ENCODE results near the gene ZCCHC7. TPM values are rescaled to one million over a fixed set of nuclear protein-coding genes. Genes with fewer than 3 reads are reported as not detected.

ZCCHC7 gene
- total RNA-seq, 1 donor from 2014 or later = 21.7 TPM

DNA sequence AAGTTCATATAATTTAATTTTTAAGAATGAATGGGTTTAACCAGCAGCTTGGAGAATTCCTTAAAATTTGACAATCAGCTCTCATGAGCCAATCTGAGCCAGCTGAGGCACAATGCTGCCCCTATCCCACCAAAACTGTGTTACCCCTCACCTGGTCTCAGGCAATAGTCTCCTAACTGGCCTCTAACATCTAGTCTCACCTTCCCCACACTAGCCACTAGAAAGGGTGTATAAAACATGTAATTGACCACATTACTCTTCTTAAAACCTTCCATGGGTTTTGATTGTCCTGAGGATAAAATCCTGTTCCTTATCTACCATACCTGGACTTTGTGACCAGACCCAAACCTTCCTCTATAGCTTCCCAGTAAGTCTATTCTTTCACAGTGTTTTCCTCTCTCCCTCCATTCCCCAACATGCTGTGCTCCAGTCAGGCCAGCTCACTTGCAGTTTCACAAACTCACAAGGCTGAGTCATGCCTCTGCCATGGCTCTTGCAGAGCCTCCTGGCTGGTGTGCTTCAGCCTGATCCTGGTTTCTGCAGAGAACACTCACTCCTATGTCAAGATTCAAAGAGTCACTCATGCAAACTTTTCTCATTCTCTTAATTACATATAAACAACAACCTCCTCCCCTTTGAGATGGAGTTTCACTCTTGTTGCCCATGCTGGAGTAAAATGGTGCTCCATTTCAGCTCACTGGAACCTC lies 16.0 kb upstream of the ZCCHC7 start:
- no peak overlapping the region for H3K4me3 Mint-ChIP-seq (ENCODE audit: unreplicated experiment)
- H3K4me2 ChIP-seq (ENCODE audit: low read length) = no peak overlapping the region
- peaks cover 9% of the 10 kb centered on the region for H3K4me1 Mint-ChIP-seq (ENCODE audit: low read depth, unreplicated experiment)
- no peak overlapping the region for H3K27ac ChIP-seq (ENCODE audit: low read depth, low read length)
- peak overlapping the region; percentile 23 for H3K9ac ChIP-seq (ENCODE audit: low read length)
- DNase-seq (ENCODE audit: low read depth) = peak; percentile 67
- FAIRE-seq = peak; percentile 13
- no peaks in the 10 kb centered on the region for H3K36me3 ChIP-seq (ENCODE audit: insufficient read depth, low read length)
- TF ChIP-seq, protein P1, sequence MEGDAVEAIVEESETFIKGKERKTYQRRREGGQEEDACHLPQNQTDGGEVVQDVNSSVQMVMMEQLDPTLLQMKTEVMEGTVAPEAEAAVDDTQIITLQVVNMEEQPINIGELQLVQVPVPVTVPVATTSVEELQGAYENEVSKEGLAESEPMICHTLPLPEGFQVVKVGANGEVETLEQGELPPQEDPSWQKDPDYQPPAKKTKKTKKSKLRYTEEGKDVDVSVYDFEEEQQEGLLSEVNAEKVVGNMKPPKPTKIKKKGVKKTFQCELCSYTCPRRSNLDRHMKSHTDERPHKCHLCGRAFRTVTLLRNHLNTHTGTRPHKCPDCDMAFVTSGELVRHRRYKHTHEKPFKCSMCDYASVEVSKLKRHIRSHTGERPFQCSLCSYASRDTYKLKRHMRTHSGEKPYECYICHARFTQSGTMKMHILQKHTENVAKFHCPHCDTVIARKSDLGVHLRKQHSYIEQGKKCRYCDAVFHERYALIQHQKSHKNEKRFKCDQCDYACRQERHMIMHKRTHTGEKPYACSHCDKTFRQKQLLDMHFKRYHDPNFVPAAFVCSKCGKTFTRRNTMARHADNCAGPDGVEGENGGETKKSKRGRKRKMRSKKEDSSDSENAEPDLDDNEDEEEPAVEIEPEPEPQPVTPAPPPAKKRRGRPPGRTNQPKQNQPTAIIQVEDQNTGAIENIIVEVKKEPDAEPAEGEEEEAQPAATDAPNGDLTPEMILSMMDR (IDR thresholded peaks at IDR 0.05; ENCODE audit: insufficient read depth, low read depth, low read length) = no peak
- no peak for TF ChIP-seq EZH2 (IDR thresholded peaks at IDR 0.05; ENCODE audit: insufficient read depth, low read length)
- peaks cover 4% of the 10 kb centered on the region for H3K27me3 Mint-ChIP-seq (ENCODE audit: low read depth, unreplicated experiment)
- no peak overlapping the region for H3K4me3 ChIP-seq (ENCODE audit: insufficient read depth, low read depth, low read length)
- peaks cover 2% of the 10 kb centered on the region for H3K36me3 Mint-ChIP-seq (ENCODE audit: low read depth, unreplicated experiment)
- peak overlapping the region; percentile 72 for H2AFZ ChIP-seq (ENCODE audit: low read depth, low read length)
- peaks cover 3% of the 10 kb centered on the region for H3K27me3 ChIP-seq (ENCODE audit: insufficient read depth, low read length)
- peak overlapping the region; percentile 72 for H3K27ac Mint-ChIP-seq (ENCODE audit: unreplicated experiment)
- H3K9me3 ChIP-seq (ENCODE audit: insufficient read depth, low read depth, low read length) = no peaks in the 10 kb centered on the region
- no peaks in the 10 kb centered on the region for H3K79me2 ChIP-seq (ENCODE audit: insufficient read depth, low read length)
- no peaks in the 10 kb centered on the region for H3K4me1 ChIP-seq (ENCODE audit: insufficient read depth, low read length)
- no peaks in the 10 kb centered on the region for H3K9me3 Mint-ChIP-seq (ENCODE audit: unreplicated experiment)
- H4K20me1 ChIP-seq (ENCODE audit: insufficient read depth, low read length) = no peaks in the 10 kb centered on the region

GRCh38 chr9:37105234-37105633 lies 15.1 kb upstream of the ZCCHC7 start:
- FAIRE-seq = no peak
- DNase-seq (ENCODE audit: low read depth) = no peak
- peaks cover 3% of the 10 kb centered on the region for H3K27me3 Mint-ChIP-seq (ENCODE audit: low read depth, unreplicated experiment)

More at GRCh38 chr9:37105234-37105633, 15.1 kb upstream of the ZCCHC7 start:
- Mint-ChIP-seq H3K27ac (ENCODE audit: unreplicated experiment) (no peak overlapping the region), H3K9me3 (ENCODE audit: unreplicated experiment) (no peaks in the 10 kb centered on the region), H3K4me3 (ENCODE audit: unreplicated experiment) (no peak overlapping the region), H3K4me1 (ENCODE audit: low read depth, unreplicated experiment) (peaks cover 9% of the 10 kb centered on the region), H3K36me3 (ENCODE audit: low read depth, unreplicated experiment) (peaks cover 2% of the 10 kb centered on the region)
- Histone ChIP-seq H4K20me1 (ENCODE audit: insufficient read depth, low read length) (no peaks in the 10 kb centered on the region), H3K79me2 (ENCODE audit: insufficient read depth, low read length) (no peaks in the 10 kb centered on the region), H3K9me3 (ENCODE audit: insufficient read depth, low read depth, low read length) (no peaks in the 10 kb centered on the region), H3K9ac (ENCODE audit: low read length) (no peak overlapping the region), H3K27me3 (ENCODE audit: insufficient read depth, low read length) (peaks cover 3% of the 10 kb centered on the region), H3K27ac (ENCODE audit: low read depth, low read length) (no peak overlapping the region), H3K4me3 (ENCODE audit: insufficient read depth, low read depth, low read length) (no peak overlapping the region), H3K36me3 (ENCODE audit: insufficient read depth, low read length) (no peaks in the 10 kb centered on the region), H3K4me1 (ENCODE audit: insufficient read depth, low read length) (no peaks in the 10 kb centered on the region), H3K4me2 (ENCODE audit: low read length) (no peak overlapping the region), H2AFZ (ENCODE audit: low read depth, low read length) (no peak overlapping the region)
- no peak for TF ChIP-seq EZH2 (IDR thresholded peaks at IDR 0.05; ENCODE audit: insufficient read depth, low read length)
- TF ChIP-seq, protein P1 (IDR thresholded peaks at IDR 0.05; ENCODE audit: insufficient read depth, low read depth, low read length) = no peak

All from astrocyte (in vitro differentiated cells and primary cell).